NCI-H1694 (cell line): ENCODE data around the gene SPHK1.

Experiments
- DNase-seq: peaks from one replicate; lab custom pipeline; 2025; lab: John Stamatoyannopoulos, UW

The SPHK1 gene

GRCh38 chr17:76433693-76434092 lies 49.3 kb downstream of the SPHK1 start:
- no peak for DNase-seq

GRCh38 chr17:76434870-76435269 lies 50.5 kb downstream of the SPHK1 start:
- DNase-seq = no peak

GRCh38 chr17:76435751-76436150 lies 51.3 kb downstream of the SPHK1 start:
- no peak for DNase-seq
